Medulla oblongata (tissue), 1 donor: ENCODE results near the gene AGMO.

Source experiments
- DNase-seq: peaks from one replicate; pipeline ENCODE4 v3.0.0-alpha.2; 2015; ENCODE audit errors: extremely low spot score

The AGMO gene

DNA sequence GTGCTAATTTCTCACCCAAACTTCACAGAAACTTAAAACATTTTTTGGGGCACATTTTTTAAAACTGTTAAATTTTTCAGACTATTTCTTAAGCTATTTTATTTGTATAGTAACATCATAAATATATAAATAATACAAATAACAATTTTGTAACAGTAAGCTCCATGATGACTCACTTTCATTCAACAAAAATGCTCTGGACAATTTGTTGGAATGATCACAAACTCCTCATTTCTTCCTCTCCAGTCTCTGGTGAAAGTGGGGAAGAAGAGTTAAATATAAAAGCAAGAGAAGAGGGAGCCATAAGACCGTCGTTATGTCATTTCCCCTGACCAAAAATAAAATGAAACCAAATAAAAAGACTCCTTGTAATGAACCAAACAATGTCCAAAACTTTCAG, 162.4 kb downstream of the AGMO start:
- no peak for DNase-seq

DNA sequence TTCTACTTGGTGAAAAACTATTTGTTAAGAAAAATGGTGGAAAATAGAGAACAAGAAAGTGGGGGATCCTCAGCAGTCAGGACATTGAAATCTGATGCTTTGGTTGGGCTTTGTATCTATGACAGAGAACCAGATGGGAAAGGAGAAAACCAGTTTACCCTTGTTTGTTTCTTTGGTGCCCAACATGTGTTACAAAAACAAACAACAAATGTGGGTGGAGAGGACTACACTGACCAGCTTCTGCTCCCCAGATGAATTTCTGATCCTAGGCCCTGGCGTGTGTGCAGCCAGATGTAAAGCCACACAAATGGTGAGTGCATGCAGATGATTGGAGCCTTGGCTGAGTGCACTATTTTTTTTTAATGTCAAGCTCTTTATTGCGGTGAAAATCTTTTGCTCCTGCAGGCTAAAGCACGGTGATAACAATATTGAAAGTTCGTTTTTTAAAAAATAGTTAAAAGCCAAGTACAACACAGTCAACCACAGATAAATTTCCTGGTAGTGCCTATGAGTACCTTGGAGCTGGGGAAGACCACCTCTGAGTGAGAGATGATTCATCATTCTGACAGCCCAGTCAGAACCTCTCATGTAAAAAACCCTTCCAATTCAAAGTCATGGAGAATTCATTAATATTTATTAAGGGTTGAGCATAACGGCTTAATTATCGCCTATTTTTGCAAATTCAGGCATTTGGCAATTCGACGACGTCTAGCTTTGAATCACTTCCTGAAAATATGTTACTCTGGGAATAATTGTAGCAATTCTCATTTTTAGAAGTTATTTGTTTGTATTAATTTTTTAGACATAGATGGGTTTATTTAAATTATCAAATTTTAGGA, 163.7 kb downstream of the AGMO start:
- DNase-seq = no peak

DNA sequence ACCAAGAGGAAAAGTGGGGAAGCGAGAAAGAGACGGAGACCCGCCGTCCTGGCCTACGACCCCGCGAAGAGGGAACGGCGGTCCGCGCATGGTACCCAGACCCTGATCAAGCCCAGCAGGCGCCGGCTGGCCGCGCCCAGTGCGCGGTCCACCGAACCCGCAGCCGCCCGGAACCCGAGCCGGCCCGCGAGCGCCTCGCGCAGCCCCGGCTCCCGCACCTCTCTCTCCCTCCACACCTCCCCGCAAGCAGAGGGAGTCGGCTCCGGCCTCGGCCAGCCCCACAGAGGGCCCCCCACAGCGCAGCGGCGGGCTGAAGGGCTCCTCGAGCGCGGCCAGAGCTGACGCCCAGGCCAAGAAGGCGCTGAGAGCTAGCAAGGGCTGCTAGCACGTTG, 164.7 kb downstream of the AGMO start:
- no peak for DNase-seq

DNA sequence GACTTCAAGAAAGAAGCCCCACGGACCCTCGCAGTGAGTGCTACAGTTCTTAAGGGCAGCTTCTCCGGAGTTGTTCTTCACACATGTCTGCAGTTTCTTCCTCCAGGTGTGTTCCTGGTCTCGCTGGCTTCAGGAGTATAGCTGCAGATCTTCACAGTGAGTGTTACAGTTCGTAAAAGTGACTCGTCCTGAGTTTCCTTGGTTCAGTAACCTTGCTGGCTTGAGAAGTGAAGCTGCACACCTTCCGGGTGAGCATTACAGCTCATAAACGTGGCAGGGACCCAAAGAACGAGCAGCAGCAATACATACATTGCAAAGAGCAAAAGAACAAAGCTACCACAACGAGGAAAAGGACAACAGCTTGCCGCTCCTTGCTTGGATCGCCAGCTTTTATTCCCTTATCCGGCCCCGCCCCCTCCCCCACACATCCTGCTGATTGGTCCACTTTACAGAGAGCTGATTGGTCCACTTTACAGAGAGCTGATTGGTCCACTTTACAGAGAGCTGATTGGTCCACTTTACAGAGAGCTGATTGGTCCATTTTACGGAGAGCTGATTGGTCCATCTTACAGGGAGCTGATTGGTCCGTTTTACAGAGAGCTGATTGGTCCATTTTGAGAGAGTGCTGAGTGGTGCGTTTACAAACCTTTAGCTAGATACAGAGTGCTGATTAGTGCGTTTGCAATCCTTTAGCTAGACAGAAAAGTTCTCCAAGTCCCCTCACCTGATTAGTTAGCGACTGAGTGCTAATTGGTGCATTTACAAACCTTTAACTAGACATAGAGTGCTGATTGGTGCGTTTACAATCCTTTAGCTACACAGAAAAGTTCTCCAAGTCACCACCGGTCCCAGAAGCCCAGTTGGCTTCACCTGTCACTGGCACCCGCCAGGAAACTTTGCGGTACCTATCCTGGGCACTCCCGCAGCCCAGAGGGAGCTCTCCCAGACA, 165.3 kb downstream of the AGMO start:
- no peak for DNase-seq

DNA sequence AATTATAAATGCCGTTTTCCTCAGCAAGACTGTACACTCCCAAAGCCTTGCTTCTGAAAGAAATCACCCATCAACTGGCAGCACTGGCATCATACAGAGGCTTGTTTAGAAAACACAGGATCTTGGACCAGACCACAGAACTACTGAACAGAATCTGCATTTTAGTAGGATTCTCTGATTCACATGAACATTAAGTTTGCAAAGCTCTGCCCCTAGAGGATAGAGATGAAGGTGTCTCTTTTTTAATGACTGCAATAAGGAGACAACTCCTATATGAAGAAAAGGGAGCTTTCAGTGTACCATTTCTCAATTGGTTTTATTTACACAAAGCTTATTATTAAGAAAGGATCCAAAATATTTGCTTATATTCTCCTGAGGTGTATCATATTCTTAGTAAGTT, 172.7 kb downstream of the AGMO start:
- DNase-seq = no peak

DNA sequence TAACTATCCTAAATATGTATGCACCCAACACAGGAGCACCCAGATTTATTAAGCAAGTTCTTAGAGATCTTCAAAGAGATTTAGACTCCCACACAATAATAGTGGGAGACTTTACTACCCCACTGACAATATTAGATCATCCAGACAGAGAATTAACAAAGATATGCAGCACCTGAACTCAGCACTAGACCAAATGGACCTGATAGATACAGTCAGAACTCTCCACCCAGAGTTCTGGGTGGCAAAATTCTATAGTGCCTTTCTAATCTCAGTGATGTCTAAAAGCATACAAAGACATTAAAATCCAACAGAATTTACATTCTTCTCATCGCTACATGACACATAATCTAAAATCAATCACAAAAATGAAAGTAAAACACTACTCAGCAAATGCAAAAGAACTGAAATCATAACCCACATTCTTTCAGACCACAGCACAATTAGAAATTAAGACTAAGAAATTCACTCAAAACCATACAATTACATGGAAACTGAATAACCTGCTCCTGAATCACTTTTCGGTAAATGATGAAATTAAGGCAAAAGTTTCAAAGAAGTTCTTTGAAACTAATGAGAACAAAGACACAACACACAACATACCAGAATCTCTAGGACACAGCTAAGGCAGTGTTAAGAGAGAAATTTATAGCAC, 183.2 kb downstream of the AGMO start:
- no peak for DNase-seq

DNA sequence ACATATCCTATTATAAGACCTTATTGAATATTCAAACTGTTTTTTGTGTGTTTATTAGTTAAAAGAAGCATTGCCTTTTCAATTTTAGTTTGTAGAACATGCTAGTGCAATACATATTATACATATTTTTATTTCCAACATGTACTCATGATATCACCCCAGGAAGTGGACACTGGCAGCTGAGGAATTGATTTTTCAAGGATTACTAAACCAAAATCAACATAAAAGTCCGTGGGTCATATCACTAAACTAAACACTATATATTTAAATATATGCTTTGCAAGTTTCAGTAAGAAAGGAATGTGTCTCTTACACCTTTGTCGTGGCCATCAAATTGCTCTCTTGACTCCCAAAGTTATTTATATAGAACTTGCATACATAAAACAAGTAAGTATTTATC, 185.2 kb downstream of the AGMO start:
- DNase-seq = no peak

DNA sequence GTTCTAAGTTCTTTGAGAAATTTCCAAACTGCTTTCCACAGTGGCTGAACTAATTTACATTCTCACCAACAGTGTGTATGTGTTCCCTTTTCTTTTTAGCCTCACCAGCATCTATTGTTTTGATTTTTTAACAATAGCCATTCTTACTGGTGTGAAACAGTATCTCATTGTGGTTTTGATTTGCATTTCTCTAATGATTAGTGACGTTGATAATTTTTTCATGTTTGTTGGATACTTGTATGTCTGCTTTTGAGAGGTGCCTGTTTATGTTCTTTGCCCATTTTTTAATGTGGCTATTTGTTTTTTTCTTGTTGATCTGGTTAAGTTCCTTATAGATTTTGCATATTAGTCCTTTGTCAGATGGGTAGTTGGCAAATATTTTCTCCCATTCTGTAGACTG, 191.4 kb downstream of the AGMO start:
- peak; percentile 7 for DNase-seq

DNA sequence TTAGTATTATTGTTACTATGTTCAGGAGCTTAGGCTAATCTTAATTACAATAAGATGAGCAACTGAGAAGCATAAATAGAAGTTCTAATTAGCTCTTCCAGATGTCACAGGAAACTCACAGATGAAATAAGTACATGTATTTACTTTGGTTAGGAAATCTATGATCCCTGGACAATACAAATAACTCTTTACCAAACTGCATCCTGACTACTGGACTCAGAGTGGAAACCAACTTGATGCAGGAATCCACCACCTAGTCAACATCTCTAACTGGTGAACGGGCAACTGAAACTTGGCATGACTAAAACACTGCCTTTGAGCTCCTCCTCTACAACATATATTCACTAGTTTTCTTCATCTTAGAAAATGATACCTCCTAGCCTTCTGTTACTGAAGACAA, 193.2 kb downstream of the AGMO start:
- DNase-seq = no peak

DNA sequence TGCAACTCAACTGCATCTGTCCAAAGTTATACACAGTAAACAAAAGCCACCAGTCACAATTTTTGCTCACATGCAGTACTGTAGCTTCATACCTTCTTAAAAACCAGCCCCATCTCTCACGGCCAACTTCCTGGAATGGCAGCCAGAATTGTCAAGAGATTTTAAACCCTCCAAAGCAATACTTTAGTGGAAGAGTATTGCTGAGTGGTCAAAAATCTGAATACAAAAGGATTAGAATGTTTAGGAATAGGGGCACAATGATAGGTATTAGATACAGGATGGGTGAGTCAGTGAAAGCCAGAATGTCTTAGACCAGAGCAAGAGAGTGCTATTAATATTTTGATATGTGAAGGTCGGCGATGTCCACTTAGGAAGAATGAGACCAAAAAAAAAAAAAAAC, 193.9 kb downstream of the AGMO start:
- no peak for DNase-seq

DNA sequence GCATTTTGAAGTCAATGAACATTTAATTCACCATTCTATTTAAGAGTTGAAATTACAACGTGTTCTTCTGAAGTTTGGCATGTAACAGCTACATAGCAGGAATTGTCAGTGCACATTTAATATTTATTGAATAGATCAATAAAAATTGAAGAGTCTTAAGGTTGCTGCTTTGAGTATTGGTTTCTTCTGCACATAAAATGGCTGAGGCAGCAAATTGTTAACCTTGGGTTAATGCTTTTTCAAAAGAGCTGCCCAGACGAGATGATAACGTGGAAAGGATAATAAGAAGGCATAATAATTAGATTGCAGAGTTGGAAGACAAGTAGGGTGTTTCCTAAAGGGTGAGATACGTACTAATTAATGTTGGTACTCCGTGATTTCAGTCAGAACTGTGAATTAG, 203.7 kb downstream of the AGMO start:
- no peak for DNase-seq

DNA sequence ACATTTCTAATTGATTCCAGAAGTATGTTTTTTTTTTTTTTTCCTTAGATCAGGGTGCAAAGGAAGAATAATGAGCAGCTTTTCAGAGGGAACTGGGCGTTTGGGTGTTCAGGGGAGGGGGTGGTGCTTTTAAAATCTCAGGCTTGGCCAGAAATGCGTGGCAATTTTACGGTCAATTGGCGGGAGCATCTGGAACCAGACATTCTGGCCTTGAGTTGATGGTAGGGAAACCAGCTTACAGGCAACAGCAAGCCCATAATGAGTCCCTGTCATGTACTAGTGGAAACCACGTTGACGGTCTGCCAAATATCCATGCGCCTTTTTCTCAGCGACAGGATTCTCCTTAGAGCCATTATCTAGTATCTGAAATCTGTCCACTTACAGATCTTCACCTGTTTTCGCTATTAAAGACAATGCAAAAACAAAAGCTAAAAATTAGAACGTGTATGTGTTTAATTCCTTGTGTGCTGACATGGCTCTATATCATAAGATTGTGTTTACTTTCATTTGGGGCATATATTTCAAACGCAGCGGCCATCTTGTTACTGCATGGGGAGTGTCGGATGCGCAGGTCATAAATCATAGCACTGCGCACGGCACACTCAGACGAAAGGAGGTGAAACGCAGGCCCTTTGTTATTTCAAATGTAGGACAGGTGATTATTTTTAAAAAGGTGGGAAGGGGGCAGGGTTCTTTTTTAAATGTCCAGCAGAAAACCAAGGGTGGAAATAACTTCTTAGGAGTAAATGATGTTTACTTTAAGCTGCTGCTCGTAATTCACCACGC, 209.2 kb downstream of the AGMO start:
- DNase-seq = no peak

DNA sequence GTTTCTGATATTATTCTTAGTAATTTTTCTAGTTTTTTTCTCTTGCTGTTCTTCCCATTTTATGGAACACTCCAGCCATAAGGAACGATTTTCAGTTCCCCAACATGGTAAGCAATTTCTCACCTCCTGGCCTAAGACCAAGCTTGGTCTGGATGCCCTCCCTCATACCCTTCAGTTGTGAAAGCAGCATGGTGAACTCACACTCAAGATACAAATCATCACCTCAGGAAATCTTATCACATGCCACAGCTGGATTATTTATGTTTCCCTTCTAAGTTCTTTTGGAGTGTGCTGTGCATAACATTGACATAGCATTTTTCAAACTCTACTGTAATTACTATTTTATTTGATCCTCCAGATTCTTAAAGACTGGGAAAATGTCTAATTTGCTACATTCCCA, 216.6 kb downstream of the AGMO start:
- no peak for DNase-seq

DNA sequence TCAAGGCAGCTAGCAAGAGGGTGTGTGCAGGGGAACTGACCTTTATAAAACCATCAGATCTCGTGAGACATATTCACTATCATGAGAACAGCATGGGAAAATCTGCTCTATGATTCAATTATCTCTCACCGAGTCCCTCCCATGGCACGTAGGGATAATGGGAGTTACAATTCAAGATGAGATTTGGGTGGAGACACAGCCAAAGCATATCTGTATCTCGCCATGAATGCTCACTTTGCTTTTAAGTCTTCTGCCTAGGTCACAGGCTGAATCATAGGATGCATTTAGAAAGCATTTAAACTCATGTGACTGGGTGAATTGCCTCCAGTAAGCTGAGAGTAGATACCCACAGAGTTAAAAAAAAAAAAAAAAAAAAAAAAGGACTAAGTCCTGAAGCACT, 220.0 kb downstream of the AGMO start:
- DNase-seq = no peak

DNA sequence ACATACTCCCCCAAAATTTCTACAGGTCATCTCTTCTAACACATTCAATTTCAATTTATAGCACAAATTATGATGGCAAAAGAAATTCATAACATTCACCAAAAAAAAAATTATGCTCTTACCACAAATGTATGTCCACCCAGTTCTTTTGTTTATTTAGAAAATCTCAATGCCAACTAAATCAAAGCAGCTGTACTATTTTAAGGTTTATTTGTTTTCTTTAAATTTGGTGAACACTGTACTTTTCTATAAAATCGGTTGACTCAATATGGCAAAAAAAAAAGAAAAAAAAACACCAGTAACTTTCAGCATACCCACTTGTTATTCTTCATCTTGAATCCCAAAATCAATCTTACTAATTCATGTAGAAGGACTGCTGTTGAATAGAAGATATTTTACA, 225.7 kb downstream of the AGMO start:
- DNase-seq = no peak

DNA sequence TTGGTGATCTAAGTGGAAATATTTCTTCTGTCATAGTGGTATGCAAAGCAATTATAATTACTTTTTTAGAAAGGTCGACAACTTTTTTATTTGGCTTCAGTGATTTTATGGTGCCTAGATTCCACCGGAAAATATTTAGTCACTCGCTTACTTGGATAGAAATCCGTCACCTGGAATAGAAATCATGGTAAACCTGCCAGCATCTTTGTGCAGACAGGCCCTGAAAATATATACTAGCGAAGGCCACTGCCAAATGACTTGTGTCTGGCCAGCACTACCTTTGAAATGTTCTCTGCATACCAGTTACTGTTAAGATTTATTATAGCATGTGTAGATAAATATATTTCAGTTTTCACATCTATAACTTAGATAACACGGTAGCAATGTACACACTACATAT, 226.4 kb downstream of the AGMO start:
- DNase-seq = no peak

DNA sequence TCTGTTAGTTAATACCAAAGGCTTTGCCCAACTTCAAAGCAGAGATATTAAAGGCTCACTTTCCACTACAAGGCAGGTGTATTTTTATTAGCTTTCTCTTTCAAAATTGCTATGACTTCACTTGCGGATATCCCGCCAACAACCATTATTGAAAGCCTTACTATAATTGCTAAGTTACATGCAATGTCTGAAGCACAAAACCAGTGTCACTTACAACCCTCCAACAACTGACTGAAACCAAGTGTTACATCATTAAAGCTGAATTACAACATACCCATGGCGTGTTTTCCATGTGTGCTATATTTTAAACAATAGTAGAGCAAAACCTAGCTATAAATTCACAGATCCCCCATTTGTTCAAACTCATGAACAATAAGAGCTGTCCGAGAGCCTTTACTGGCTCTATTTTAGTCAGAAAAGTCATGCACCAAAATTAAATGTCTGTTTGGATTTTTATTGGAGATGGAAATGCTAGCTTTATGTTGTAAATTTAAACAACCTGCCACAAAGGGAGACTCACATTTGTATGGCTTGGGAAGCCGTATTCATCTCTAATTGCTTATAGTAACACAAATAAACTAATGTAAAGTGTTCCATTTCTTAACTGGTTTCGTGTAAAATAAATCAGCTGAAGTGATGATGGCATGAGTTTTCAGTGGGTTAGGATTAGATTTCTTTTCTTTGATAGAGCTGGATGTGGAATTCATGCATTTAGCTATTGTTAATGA, 227.1 kb downstream of the AGMO start:
- no peak for DNase-seq

DNA sequence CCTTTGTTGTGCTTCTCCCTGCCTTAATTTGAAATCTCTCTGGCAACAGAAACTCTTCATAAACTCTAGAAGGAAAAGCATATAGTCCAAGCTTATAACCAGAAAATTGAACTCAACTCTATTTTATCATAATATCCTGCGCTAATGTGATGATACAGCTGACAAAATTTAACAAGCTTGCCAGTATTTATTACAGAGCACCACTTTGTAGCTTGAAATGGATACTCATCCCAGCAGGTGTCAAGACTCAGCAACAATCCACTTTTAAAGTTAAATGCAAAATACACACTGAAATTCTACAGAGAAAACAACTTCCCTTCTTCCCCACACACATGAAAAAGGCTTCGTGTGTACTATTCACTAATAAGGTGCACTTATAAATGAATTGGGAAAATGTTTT, 228.9 kb downstream of the AGMO start:
- DNase-seq = no peak

DNA sequence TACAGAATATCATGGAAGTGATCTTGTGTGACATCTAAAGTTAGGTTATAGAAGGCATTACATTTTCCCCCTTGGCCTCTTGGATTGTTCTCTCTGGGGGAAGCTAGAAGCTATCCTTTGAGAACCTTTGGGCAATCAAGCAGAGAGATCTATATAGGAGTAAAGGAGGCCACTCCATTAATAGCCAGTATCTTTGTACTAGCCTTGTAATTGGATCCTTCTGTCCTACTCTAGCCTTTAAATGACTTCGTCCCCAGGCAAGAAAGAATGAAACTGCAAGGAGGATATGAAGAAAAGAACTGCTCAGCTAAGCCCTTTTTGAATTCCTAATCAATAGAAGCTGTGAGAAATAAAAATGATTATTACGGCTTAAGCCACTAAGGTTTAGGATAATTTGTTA, 230.9 kb downstream of the AGMO start:
- no peak for DNase-seq

DNA sequence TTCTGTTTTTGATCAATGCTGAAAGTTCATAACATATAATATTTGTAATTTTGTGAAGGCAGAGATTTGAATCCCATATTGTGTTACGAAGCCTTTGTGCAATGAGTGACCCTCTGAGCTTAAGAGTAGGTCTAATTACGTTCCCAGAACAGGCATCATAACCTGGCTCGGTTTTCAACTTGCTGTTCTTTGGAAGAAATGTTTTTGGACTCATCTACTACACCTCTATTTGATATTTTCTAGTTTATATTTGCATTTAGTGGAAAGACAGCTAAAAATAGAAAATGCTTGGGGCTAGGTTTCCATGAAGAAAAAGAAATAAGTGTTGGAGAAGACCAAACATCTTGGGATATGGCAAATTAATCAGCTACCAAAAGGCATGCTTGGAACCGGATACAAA, 234.8 kb downstream of the AGMO start:
- no peak for DNase-seq

DNA sequence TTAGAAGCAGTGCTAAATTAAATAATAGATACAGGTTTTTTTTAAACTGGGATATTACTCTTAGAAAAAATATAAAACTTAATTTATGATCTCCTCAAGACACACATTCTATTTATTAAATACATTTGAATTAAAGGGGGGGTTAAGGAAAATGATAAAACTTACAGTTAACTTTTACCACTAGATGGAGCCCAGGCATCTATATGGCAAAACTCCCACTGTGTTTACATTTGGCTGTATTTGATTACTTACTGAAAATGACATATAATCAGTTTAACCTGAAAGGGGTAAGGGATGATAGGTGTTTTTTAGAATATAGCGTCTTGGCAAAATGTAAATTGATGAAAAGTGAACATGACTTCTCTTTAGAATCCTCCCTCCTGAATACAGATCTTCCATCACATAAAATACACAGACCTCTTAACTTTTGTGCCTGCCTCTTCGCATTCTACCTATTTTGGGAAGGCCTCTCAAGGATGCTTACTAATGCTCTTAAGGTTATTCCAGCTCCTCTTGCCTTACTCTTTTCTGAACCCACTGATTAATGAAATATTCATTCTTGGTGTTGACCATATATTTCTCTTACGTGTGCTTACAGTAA, 235.7 kb downstream of the AGMO start:
- DNase-seq = peak; percentile 42
